Measurements from ENCODE around the gene WBP2NL.

DNA sequence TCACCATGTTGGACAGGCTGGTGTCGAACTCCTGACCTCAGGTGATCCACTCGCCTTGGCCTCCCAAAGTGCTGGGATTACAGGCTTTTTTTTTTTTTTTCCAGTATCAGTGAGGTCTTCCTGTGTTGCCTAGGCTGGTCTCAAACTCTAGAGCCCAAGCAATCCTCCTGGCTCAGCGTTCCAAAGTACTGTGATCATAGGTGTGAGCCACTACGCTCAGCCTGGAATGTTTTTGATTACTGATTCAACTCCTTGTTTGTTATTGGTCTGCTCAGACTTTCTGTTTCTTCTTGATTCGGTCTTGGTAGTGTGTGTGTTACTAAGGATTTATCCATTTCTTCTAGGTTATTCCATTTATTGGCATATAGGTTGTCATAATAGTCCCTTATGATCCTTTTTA, 40.7 kb downstream of the WBP2NL start:
- TF ChIP-seq, protein P1, sequence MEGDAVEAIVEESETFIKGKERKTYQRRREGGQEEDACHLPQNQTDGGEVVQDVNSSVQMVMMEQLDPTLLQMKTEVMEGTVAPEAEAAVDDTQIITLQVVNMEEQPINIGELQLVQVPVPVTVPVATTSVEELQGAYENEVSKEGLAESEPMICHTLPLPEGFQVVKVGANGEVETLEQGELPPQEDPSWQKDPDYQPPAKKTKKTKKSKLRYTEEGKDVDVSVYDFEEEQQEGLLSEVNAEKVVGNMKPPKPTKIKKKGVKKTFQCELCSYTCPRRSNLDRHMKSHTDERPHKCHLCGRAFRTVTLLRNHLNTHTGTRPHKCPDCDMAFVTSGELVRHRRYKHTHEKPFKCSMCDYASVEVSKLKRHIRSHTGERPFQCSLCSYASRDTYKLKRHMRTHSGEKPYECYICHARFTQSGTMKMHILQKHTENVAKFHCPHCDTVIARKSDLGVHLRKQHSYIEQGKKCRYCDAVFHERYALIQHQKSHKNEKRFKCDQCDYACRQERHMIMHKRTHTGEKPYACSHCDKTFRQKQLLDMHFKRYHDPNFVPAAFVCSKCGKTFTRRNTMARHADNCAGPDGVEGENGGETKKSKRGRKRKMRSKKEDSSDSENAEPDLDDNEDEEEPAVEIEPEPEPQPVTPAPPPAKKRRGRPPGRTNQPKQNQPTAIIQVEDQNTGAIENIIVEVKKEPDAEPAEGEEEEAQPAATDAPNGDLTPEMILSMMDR (IDR thresholded peaks at IDR 0.05; ENCODE audit: low read depth, low read length, poor library complexity, severe bottlenecking): no peak
- no peak for TF ChIP-seq EZH2phosphoT487 (IDR thresholded peaks at IDR 0.05; ENCODE audit: borderline replicate concordance, low read length)
